Body of pancreas (tissue), 4 donors: ENCODE measurements around the gene NUDT14. TPM values are rescaled to one million over a fixed set of nuclear protein-coding genes. Genes with fewer than 3 reads are reported as not detected.
A peak's percentile ranks its signal among the peaks of the same experiment; 100 is the strongest.

Source experiments
- ATAC-seq: fragments of 150-250 bp; one replicate; pipeline ENCODE4 v1.9.1; 2016
- DNase-seq, 4 donors: peaks; one replicate each; pipeline ENCODE4 v3.0.0-alpha.2; 2019
- H3K27ac ChIP-seq, 4 donors: fragments of 200-600 bp; sonication (generic); 1 replicate in 3 of 4; 2 replicates in 1 of 4; pipeline versions ENCODE4 v1.5.1 to v1.6.1; 2016 to 2019; ENCODE audit warnings: mild to moderate bottlenecking in 1 of 4, mixed read lengths in 1 of 4, moderate library complexity in 1 of 4
- H3K27me3 ChIP-seq, 2 donors: fragments of 200-600 bp; sonication (generic); one replicate each; pipeline ENCODE4 v1.6.0; 2016; ENCODE audit warnings: mild to moderate bottlenecking in 1 of 2
- H3K36me3 ChIP-seq, 2 donors: fragments of 200-600 bp; sonication (generic); replicated peaks in 1 of 2; 2 replicates each; pipeline ENCODE4 v1.5.1; 2016; ENCODE audit warnings: low read depth in 2 of 2; ENCODE audit not compliant: insufficient read depth in 1 of 2
- H3K4me1 ChIP-seq: fragments of 200-600 bp; sonication (generic); one replicate; pipeline ENCODE4 v1.6.0; 2016
- H3K4me3 ChIP-seq, 2 donors: fragments of 200-600 bp; sonication (generic); 1 replicate in 1 of 2; 2 replicates in 1 of 2; pipeline ENCODE4 v1.5.1; 2016 to 2019
- H3K9me3 ChIP-seq, 3 donors: fragments of 200-600 bp; sonication (generic); 1 replicate in 2 of 3; 2 replicates in 1 of 3; pipeline ENCODE4 v1.5.1; 2016
- CTCF ChIP-seq, 7 experiments: fragments of 450-650 bp in 4 of 7; fragments of 200-600 bp in 3 of 7; sonication (generic) in 3 of 7; IDR thresholded peaks; one replicate each; pipeline ENCODE4 v1.5.1; 2016 to 2019; ENCODE audit warnings: antibody characterized with exemption in 7 of 7
- POLR2A ChIP-seq, 3 donors: fragments of 450-650 bp; IDR thresholded peaks; one replicate each; pipeline ENCODE4 v1.6.1; 2016; ENCODE audit warnings: antibody characterized with exemption in 3 of 3, mild to moderate bottlenecking in 2 of 3
- WGBS, 2 donors: methylation state at CpG; one replicate each; pipeline ENCODE4 v1.1.5; 2017; 5-methylcytosine and 5-hydroxymethylcytosine counted together
- intact Hi-C: fragments of 100-400 bp; cut with DNase I; formaldehyde crosslinking; loops from one replicate; pipeline ENCODE4 v1.15.1; 2023
- total RNA-seq, 2 donors: library from RNA; depleted of rRNA; stranded (reverse); fragments of >200 nt; gene quantifications; one replicate each; pipeline ENCODE4 v1.1.0, GENCODE V29; 2016

NUDT14 gene
- total RNA-seq, 2 donors from 2014 or later = 28.8 to 66.9 TPM

GRCh38 chr14:105160776-105161175 lies 20.3 kb downstream of the NUDT14 start:
- WGBS, 2 donors = 75 to 92% methylated on average over 12 of the region's 12 CpGs
- DNase-seq (no peak), ATAC-seq (no peak)
- no peak for TF ChIP-seq CTCF (IDR thresholded peaks at IDR 0.05)
- peak overlapping the region in 1 of 4 donors; percentile 4 for H3K27ac ChIP-seq
- H3K9me3 ChIP-seq = no peaks in the 10 kb centered on the region
- no peaks in the 10 kb centered on the region for H3K27me3 ChIP-seq
- H3K4me1 ChIP-seq = peaks cover 28% of the 10 kb centered on the region
- H3K36me3 ChIP-seq = no peaks in the 10 kb centered on the region
- intact Hi-C loops = no loop called here
- H3K4me3 ChIP-seq = no peak overlapping the region

- DNase-seq (no peak), ATAC-seq (no peak)
- H3K4me3 ChIP-seq = no peak overlapping the region
- 87% methylated on average over 14 of the region's 14 CpGs for WGBS, 2 donors
- intact Hi-C loops = no loop called here
- H3K36me3 ChIP-seq = no peaks in the 10 kb centered on the region
- TF ChIP-seq CTCF (IDR thresholded peaks at IDR 0.05) = no peak
- TF ChIP-seq POLR2A (IDR thresholded peaks at IDR 0.05) = no peak
- peaks cover 17% of the 10 kb centered on the region for H3K4me1 ChIP-seq
- no peaks in the 10 kb centered on the region for H3K27me3 ChIP-seq
- H3K9me3 ChIP-seq = no peaks in the 10 kb centered on the region
- H3K27ac ChIP-seq = no peak overlapping the region
These were observed 21.8 kb downstream of the NUDT14 start for GRCh38 chr14:105159344-105159743.

- TF ChIP-seq POLR2A (IDR thresholded peaks at IDR 0.05) = no peak
- TF ChIP-seq CTCF (IDR thresholded peaks at IDR 0.05) = no peak
- H3K27ac ChIP-seq = no peak overlapping the region
- ATAC-seq = no peak
These were observed 22.3 kb downstream of the NUDT14 start for GRCh38 chr14:105158794-105159193.

GRCh38 chr14:105157872-105158271 lies 23.2 kb downstream of the NUDT14 start:
- Histone ChIP-seq H3K27ac (no peak overlapping the region), H3K9me3 (no peaks in the 10 kb centered on the region), H3K27me3 (no peaks in the 10 kb centered on the region), H3K4me3 (no peak overlapping the region), H3K4me1 (peaks cover 17% of the 10 kb centered on the region), H3K36me3 (no peaks in the 10 kb centered on the region)
- DNase-seq = no peak
- intact Hi-C loops = no loop called here
- WGBS, 2 donors = 96% methylated on average over 14 of the region's 15 CpGs; no CpG with 5 or more reads in 1 of the 2 donors
- ATAC-seq = no peak
- TF ChIP-seq CTCF (IDR thresholded peaks at IDR 0.05) = no peak
- no peak for TF ChIP-seq POLR2A (IDR thresholded peaks at IDR 0.05)

More at GRCh38 chr14:105158794-105159193, 22.3 kb downstream of the NUDT14 start:
- no peak overlapping the region for H3K4me3 ChIP-seq
- DNase-seq = no peak
- no peaks in the 10 kb centered on the region for H3K36me3 ChIP-seq
- peaks cover 17% of the 10 kb centered on the region for H3K4me1 ChIP-seq
- intact Hi-C loops = no loop called here
- H3K9me3 ChIP-seq = no peaks in the 10 kb centered on the region
- no peaks in the 10 kb centered on the region for H3K27me3 ChIP-seq
- 79 to 93% methylated on average over 9 to 10 of the region's 12 CpGs for WGBS, 2 donors
